AG09319 (cell line): ENCODE data around the gene NSL1.
"Not testable (repeated sequence)": the region's sequence is repeated elsewhere in the genome, so short reads cannot be mapped to it uniquely, and the experiment has no call there.

ENCODE experiments used
- DNase-seq: peaks from one replicate; pipeline ENCODE4 v3.0.0-alpha.2; 2010; ENCODE audit warnings: low read depth; ENCODE audit errors: extremely low read depth
- TF ChIP-seq, protein P1 (sequence below): IDR thresholded peaks from 2 replicates; pipeline ENCODE4 v1.5.1; 2011; ENCODE audit warnings: low read depth, mild to moderate bottlenecking, inconsistent platforms, low read length, moderate library complexity

The NSL1 gene

DNA sequence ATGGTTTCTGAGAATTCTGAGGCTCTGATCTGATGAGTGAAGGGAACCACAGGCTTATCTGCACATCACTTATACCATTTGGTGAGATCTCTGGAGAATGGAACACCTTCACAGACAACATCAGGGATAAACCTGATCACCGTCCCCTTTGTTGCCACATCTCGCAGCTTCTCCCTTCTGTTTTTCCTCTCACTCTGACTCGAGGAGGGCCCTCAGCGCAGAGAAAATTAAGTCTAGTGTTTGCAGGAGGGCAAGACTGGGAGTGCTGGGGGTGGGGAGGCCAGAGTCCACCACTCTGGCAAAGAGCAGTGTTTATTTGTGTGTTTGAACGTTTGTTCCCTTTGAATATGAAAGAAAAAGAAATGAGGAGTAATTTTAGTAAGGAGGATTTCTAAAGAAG lies 63.0 kb downstream of the NSL1 start:
- TF ChIP-seq, protein P1, sequence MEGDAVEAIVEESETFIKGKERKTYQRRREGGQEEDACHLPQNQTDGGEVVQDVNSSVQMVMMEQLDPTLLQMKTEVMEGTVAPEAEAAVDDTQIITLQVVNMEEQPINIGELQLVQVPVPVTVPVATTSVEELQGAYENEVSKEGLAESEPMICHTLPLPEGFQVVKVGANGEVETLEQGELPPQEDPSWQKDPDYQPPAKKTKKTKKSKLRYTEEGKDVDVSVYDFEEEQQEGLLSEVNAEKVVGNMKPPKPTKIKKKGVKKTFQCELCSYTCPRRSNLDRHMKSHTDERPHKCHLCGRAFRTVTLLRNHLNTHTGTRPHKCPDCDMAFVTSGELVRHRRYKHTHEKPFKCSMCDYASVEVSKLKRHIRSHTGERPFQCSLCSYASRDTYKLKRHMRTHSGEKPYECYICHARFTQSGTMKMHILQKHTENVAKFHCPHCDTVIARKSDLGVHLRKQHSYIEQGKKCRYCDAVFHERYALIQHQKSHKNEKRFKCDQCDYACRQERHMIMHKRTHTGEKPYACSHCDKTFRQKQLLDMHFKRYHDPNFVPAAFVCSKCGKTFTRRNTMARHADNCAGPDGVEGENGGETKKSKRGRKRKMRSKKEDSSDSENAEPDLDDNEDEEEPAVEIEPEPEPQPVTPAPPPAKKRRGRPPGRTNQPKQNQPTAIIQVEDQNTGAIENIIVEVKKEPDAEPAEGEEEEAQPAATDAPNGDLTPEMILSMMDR = no peak
- DNase-seq = no peak

DNA sequence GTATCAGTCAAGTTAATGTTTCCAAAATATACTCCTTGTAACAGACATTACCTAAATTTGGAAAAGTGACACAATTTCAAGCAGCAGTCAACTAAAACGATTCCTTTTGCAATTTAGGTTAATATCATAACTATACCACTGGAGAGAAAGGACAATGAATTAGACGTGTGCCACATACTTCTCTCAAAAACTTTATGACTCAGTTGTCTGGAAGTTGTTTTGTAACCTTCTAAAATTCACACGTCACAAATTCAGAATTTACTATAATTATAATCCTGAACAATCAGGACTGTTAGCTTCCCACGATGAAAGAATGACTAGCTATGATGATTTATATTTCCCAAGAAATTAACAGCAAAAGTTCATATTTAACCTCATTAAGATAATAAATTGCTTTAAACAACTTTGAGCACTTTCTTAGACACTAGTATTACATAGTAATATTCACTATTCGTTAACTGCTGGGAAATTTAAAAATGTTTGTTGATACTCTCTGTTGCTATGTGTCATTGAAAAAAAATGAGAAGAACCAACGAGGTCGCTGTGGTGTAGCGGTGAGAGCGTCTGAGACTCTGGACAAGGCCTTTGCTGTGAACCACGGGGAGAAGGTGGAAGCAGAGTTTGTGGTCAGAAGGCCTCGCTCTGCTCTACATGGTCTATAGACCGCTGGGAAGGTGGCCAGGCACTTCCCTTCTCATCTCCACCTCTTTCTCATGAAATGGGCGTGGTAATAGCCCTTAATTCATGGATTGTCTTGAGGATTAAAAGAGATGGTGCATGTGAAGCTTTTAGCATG lies 64.0 kb downstream of the NSL1 start:
- no peak for DNase-seq
- TF ChIP-seq, protein P1 = no peak

DNA sequence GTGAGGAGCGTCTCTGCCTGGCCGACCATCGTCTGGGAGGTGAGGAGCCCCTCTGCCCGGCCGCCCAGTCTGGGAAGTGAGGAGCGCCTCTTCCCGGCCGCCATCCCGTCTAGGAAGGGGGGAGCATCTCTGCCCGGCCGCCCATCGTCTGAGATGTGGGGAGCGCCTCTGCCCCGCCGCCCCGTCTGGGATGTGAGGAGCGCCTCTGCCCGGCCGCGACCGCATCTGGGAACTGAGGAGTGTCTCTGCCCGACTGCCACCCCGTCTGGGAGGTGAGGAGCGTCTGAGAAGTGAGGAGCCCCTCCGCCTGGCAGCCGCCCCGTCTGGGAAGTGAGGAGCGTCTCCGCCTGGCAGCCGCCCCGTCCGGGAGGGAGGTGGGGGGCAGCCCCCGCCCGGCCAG lies 66.9 kb downstream of the NSL1 start:
- DNase-seq = not testable (repeated sequence)

DNA sequence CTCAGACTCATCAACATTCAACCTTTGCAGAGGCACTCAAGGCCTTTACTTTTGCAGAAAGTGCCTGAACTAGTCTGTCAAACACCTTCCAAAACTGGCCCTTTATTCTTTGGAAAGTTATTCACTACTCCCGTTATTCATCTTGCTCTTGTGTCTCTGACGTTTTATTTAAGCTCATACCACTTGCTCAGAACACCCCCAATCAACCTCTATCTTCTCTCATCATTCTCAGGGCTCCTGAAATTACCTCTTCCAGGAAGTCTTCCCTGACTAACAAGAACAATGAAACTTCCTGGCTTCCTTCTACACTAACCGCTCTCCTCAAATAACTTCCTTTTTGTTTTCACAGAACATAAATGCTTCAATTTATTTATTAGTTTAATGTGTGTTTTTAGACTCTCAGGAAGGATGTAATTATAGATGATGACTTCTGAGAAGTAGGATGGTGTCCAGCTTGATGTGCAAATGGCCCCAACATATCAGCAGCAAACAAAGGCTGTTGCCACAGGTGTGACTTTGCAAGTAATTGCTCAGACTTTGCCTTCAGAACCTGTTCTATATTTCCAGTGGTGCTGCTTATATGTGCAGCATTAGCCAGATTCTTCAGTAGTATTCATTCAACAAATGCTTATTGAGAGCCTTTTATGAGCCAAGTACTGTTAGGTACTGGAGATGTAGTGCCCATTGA lies 69.2 kb downstream of the NSL1 start:
- TF ChIP-seq, protein P1 = no peak
- DNase-seq = no peak

DNA sequence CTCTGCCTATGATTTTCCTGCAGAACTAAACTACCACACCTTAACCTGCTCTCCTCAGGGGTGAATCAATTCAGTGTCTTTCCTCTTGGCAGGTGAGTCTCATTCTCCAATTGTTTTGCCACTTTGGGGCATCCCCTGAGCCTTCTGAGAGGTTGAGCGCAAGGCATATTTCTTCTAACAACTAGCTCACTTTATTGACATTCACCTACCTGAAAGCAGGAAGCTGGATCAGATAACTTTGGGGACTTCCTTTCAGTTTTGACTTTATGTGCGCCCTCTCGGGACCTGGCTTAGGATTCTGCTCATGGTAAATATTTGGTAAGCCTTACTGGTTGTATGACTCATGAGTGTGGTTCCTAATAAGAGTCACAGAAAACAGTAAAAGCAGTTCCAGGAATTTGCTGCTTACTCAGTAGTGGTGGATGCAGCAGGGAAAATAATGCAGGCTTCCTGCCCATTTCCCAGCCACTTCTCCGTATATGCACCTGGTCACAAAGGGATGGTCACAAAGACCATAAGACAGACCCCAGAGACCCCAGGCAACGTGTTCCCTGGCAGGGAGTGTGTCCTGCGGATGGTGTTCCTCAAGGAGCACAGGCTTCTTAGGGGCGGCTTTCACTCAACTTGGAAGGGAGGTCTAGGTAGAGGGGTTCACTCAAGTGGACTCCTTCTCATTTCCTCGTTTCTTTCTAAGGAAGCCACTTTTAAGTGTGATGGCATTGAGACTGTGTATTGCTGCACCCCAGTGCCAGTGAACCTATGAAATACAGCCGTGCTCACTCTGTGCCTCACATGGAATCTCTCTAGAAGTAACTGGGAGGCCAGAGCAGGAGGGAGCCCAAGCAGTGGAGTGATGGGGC lies 70.0 kb downstream of the NSL1 start:
- DNase-seq = no peak
- TF ChIP-seq, protein P1 = no peak

DNA sequence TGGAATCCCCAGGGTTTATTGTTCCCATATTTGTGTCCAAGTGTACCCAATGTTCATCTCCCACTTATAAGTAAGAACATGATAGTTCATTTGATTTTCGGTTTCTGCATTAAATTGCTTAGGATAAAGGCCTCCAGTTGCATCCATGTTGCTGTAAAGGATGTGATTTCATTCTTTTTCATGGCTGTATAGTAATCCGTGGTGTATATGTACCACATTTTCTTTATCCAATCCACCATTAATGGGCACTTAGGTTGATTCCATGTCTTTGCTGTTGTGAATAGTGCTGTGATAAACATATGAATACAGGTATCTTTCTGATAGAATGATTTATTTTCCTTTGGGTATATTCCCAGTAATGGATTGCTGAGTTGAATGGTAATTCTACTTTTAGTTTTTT lies 71.9 kb downstream of the NSL1 start:
- TF ChIP-seq, protein P1 = no peak
- no peak for DNase-seq

DNA sequence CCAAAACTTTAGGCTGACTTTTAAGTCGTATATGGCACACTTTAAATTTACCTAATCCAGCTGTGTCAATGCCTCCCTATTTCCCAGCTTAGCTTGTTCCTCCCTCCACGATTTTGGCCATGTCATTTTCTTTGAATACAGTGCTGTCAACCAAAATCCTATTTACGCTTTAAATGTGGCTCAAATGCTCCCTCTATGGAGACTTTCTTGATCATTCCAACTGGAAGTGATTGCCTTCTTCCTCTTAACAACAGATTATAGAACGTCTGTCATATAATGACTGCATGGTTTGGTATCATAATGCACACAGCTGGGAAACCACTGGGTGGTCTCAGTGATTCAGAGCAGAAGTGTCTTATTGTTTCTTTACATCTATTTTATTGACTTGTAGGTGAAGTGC lies 73.1 kb downstream of the NSL1 start:
- TF ChIP-seq, protein P1 = peak; percentile 25
- no peak for DNase-seq
